K562 (cell line): ENCODE results near the gene CDK11B. TPM values are rescaled to one million over a fixed set of nuclear protein-coding genes. Genes with fewer than 3 reads are reported as not detected.

Experiments used
- ATAC-seq: fragments of 200-7000 bp; cut with Tn5 transposase; 3 replicates; pipeline ENCODE4 v1.9.1; 2020; ENCODE audit warnings: moderate library complexity
- BruUV-seq: library from RNA; stranded (reverse); fragments of 400-500 nt; replicated peaks from 2 replicates; lab custom pipeline; 2021; lab: Mats Ljungman, UMichigan
- CTCF ChIA-PET: fragments of 300-600 bp; formaldehyde crosslinking; extraction: SDS; loops from one replicate; lab custom pipeline; 2021; ENCODE audit warnings: low intra/inter-chr PET ratio; lab: Yijun Ruan, JAX
- POLR2A ChIA-PET: fragments of 300-600, 350-650 bp; sonication (Branson Sonifier 250); formaldehyde crosslinking; extraction: SDS; loops from one replicate; lab custom pipeline; 2021; ENCODE audit warnings: antibody characterized with exemption, inconsistent platforms; lab: Yijun Ruan, JAX
- DNase-seq, 4 experiments: peaks; one replicate each; pipeline versions ENCODE4 v3.0.0 to v3.0.0-alpha.2; 2011 to 2018; ENCODE audit warnings: low spot score in 3 of 4, mixed read lengths in 3 of 4; ENCODE audit errors: extremely low read depth in 1 of 4
- FAIRE-seq: peaks from 2 replicates; lab custom pipeline; 2011; peaks lifted over from hg19 to GRCh38; lab: Jason Lieb, UNC
- H2AFZ ChIP-seq: 2 replicates; pipeline ENCODE4 v1.6.0; 2011; ENCODE audit warnings: low read depth, low read length, control low read depth, inconsistent platforms
- H3K27ac ChIP-seq: fragments of 200-600 bp; 3 replicates; pipeline ENCODE4 v1.8.0; 2011; ENCODE audit warnings: low read depth, mild to moderate bottlenecking, control low read depth, inconsistent platforms, low read length, moderate library complexity, mixed read lengths; ENCODE audit errors: extremely low read depth
- H3K27me3 ChIP-seq, 2 experiments: fragments of 300-600 bp in 1 of 2; 2 replicates in 1 of 2; 3 replicates in 1 of 2; pipeline versions ENCODE4 v1.6.0 to v1.8.0; 2011; ENCODE audit warnings: inconsistent platforms in 2 of 2, low read length in 2 of 2, mild to moderate bottlenecking in 1 of 2, mixed read lengths in 1 of 2, moderate library complexity in 1 of 2; ENCODE audit not compliant: control insufficient read depth in 2 of 2, insufficient read depth in 2 of 2
- H3K36me3 ChIP-seq: fragments of 300-600 bp; 3 replicates; pipeline ENCODE4 v1.8.0; 2011; ENCODE audit warnings: mild to moderate bottlenecking, low read length, inconsistent platforms; ENCODE audit not compliant: control insufficient read depth, insufficient read depth
- H3K4me1 ChIP-seq, 2 experiments: fragments of 200-600 bp in 1 of 2; replicated peaks in 1 of 2; 2 replicates in 1 of 2; 3 replicates in 1 of 2; pipeline versions ENCODE4 v1.5.1 to v1.8.0; 2011; ENCODE audit warnings: inconsistent platforms in 2 of 2, low read length in 2 of 2, mild to moderate bottlenecking in 1 of 2, mixed read lengths in 1 of 2, moderate library complexity in 1 of 2; ENCODE audit not compliant: control insufficient read depth in 2 of 2, insufficient read depth in 2 of 2
- H3K4me2 ChIP-seq: 2 replicates; pipeline ENCODE4 v1.6.1; 2011; ENCODE audit warnings: low read length, control low read depth, inconsistent platforms, mixed read lengths; ENCODE audit not compliant: insufficient read depth
- H3K4me3 ChIP-seq: fragments of 200-600 bp; sonication (generic), shearing (Covaris generic); 2 replicates; pipeline ENCODE4 v1.5.1; 2016; ENCODE audit warnings: control low read depth, inconsistent platforms
- H3K79me2 ChIP-seq: fragments of 200-600 bp; 3 replicates; pipeline ENCODE4 v1.8.0; 2011; ENCODE audit warnings: low read length, inconsistent platforms; ENCODE audit not compliant: control insufficient read depth, insufficient read depth
- H3K9ac ChIP-seq, 2 experiments: 2 replicates each; pipeline versions ENCODE4 v1.6.0 to v1.6.1; 2011; ENCODE audit warnings: low read depth in 2 of 2, low read length in 2 of 2, control low read depth in 1 of 2, inconsistent platforms in 1 of 2, mild to moderate bottlenecking in 1 of 2, mixed read lengths in 1 of 2; ENCODE audit not compliant: insufficient read depth in 1 of 2
- H3K9me1 ChIP-seq: one replicate; pipeline ENCODE4 v1.6.0; 2011; ENCODE audit warnings: inconsistent platforms, mild to moderate bottlenecking, low read length, moderate library complexity; ENCODE audit not compliant: control insufficient read depth, insufficient read depth
- H3K9me3 ChIP-seq: replicated peaks from 2 replicates; pipeline ENCODE4 v1.5.1; 2011; ENCODE audit warnings: low read depth, low read length, inconsistent platforms; ENCODE audit not compliant: control insufficient read depth, insufficient read depth
- H4K20me1 ChIP-seq: replicated peaks from 2 replicates; pipeline ENCODE4 v1.6.1; 2011; ENCODE audit warnings: low read length, inconsistent platforms, mixed read lengths; ENCODE audit not compliant: control insufficient read depth, insufficient read depth
- E2F5 ChIP-seq: sonication (generic); formaldehyde crosslinking; IDR thresholded peaks from 2 replicates; pipeline ENCODE4 v1.8.0; 2022; ENCODE audit warnings: mild to moderate bottlenecking, missing genetic modification reagents
- FOXP1 ChIP-seq: sonication (generic); formaldehyde crosslinking; IDR thresholded peaks from 2 replicates; pipeline ENCODE4 v1.8.0; 2022; ENCODE audit warnings: mild to moderate bottlenecking, missing genetic modification reagents
- GATA2 ChIP-seq: sonication (generic); formaldehyde crosslinking; IDR thresholded peaks from 2 replicates; pipeline ENCODE4 v1.4.0; 2020; ENCODE audit warnings: mild to moderate bottlenecking, missing genetic modification reagents
- JUN ChIP-seq, 2 experiments: sonication (generic) in 1 of 2; formaldehyde crosslinking in 1 of 2; IDR thresholded peaks; 2 replicates each; pipeline versions ENCODE4 v1.6.1 to v1.8.0; 2012 to 2022; ENCODE audit warnings: borderline replicate concordance in 2 of 2, mild to moderate bottlenecking in 2 of 2, improper control_type of control experiment in 1 of 2, low read depth in 1 of 2, low read length in 1 of 2, missing genetic modification reagents in 1 of 2
- MCM2 ChIP-seq: fragments of 450-650 bp; IDR thresholded peaks from 2 replicates; pipeline ENCODE4 v1.6.1; 2017; ENCODE audit warnings: low read depth, mild to moderate bottlenecking
- POLR2G ChIP-seq: fragments of 200-400 bp; formaldehyde crosslinking; IDR thresholded peaks from 2 replicates; pipeline ENCODE4 v1.6.1; 2017; ENCODE audit warnings: low read depth, mild to moderate bottlenecking, antibody characterized with exemption, low read length, moderate library complexity
- RBFOX2 ChIP-seq: fragments of 200-400 bp; formaldehyde crosslinking; IDR thresholded peaks from 2 replicates; pipeline ENCODE4 v1.6.1; 2017; ENCODE audit warnings: low read depth, mild to moderate bottlenecking, low read length, moderate library complexity
- SOX6 ChIP-seq: fragments of 450-650 bp; IDR thresholded peaks from 2 replicates; pipeline ENCODE4 v1.6.1; 2014; ENCODE audit warnings: mild to moderate bottlenecking
- ZBTB33 ChIP-seq: sonication (generic); formaldehyde crosslinking; IDR thresholded peaks from 2 replicates; pipeline ENCODE4 v1.8.1; 2023; ENCODE audit warnings: mild to moderate bottlenecking, missing genetic modification reagents
- WGBS: fragments of 100-300 bp; shearing (Covaris generic); methylation state at CpG from one replicate; pipeline ENCODE4 v1.1.6; 2016; ENCODE audit warnings: low coverage, mixed read lengths; ENCODE audit not compliant: insufficient coverage; ENCODE audit errors: missing lambda C conversion rate; 5-methylcytosine and 5-hydroxymethylcytosine counted together
- in situ Hi-C: fragments of 300-500 bp; cut with MboI; formaldehyde crosslinking; loops from 4 replicates; pipeline ENCODE4 v1.15.0; 2018; ENCODE audit warnings: inconsistent platforms, mixed read lengths
- intact Hi-C: fragments of 100-400 bp; cut with micrococcal nuclease; formaldehyde crosslinking; loops from 2 replicates; pipeline ENCODE4 v1.14.2; 2022
- polyA plus RNA-seq, 8 experiments: library from polyadenylated mRNA; depleted of rRNA in 4 of 8; stranded (reverse) in 5 of 8; unstranded in 3 of 8; fragments of >200 nt; fragmentation: Nextera tagmentation in 2 of 8; fragmentation: Illumina TruSeq in 1 of 8; extraction: Ambion mirVana in 2 of 8; extraction: Trizol in 1 of 8; gene quantifications; 2 replicates each; pipeline versions ENCODE4 v1.2.1 to v1.2.3, GENCODE V29; 2011 to 2014; ENCODE audit warnings: inconsistent platforms in 1 of 8, missing spikeins in 1 of 8
- total RNA-seq, 7 experiments: library from RNA; depleted of rRNA in 6 of 7; stranded (reverse); fragments of >200 nt in 6 of 7; fragmentation: Illumina TruSeq in 2 of 7; extraction: Trizol in 2 of 7; gene quantifications; 2 replicates each; pipeline versions ENCODE4 v1.2.1 to v1.2.3, GENCODE V29; 2011 to 2021; ENCODE audit warnings: low replicate concordance in 1 of 7

CDK11B gene
- total and polyA plus RNA-seq, 9 of the 15 experiments (the other 6 are each of a cell fraction or from before 2014, with no cell fraction given): 2.8 to 52.2 (median 19.5) TPM

GRCh38 chr1:1684031-1684681, 25.4 kb upstream of the CDK11B start (continued):
- no peak for TF ChIP-seq E2F5

- no TSS peak for BruUV-seq
- ATAC-seq (no peak), DNase-seq (peak in 2 of 4 experiments; percentile 13), FAIRE-seq (no peak)
- ChIA-PET POLR2A (interaction anchor here (0.9 to 1.0 kb wide), 2 partner anchors 11 to 14 kb away, joined by 3 read pairs; no protein-coding TSS in a partner anchor), CTCF (interaction anchor here (0.7 kb wide), 1 partner anchor 64 kb away, joined by 3 read pairs; no protein-coding TSS in a partner anchor)
- 86% methylated on average over 24 of the region's 26 CpGs for WGBS
- Histone ChIP-seq H3K79me2 (peaks cover 40% of the 10 kb centered on the region), H3K9me1 (peaks cover 5% of the 10 kb centered on the region), H3K4me2 (no peak overlapping the region), H2AFZ (no peak overlapping the region), H3K36me3 (no peaks in the 10 kb centered on the region), H3K9ac (peak overlapping the region in 1 of 2 experiments; percentile 27; a peak in 1 of 4 replicates), H3K27ac (no peak overlapping the region), H4K20me1 (0 out of 2 replicates have a peak, but pooled peaks cover 2% of the 10 kb centered on the region), H3K27me3 (no peaks in the 10 kb centered on the region), H3K4me3 (no peak overlapping the region), H3K4me1 (peaks cover 3 to 41% of the 10 kb centered on the region in 2 experiments; a peak in 4 of 5 replicates), H3K9me3 (peaks cover 4% of the 10 kb centered on the region)
- intact Hi-C loops (no loop called here), in situ Hi-C loops (no loop called here)
- TF ChIP-seq POLR2G: 0 out of 2 replicates have a peak, but pooled peaks have one; percentile 27
- no peak for TF ChIP-seq ZBTB33
- no peak for TF ChIP-seq GATA2
- no peak for TF ChIP-seq FOXP1 (CRISPR knock-in tag)
- TF ChIP-seq RBFOX2: 0 out of 2 replicates have a peak, but pooled peaks have one; percentile 1
- no peak for TF ChIP-seq MCM2
- no peak for TF ChIP-seq JUN (IDR thresholded peaks at IDR 0.05; ENCODE audit: borderline replicate concordance, low read depth, low read length)
- TF ChIP-seq JUN (CRISPR knock-in tag; IDR thresholded peaks at IDR 0.05; ENCODE audit: borderline replicate concordance): no peak
- no peak for TF ChIP-seq SOX6
Observed at GRCh38 chr1:1683104-1683905, 24.5 kb upstream of the CDK11B start.
